GM18498 (cell line): ENCODE measurements around the gene KCNMB1.
A peak's percentile ranks its signal among the peaks of the same experiment; 100 is the strongest.

ENCODE experiments used
- ATAC-seq: cut with Tn5 transposase; IDR thresholded peaks from one replicate; pipeline ENCODE4 v1.9.1; 2021; ENCODE audit warnings: mild to moderate bottlenecking, moderate library complexity; ENCODE audit not compliant: unreplicated experiment

KCNMB1 gene

DNA sequence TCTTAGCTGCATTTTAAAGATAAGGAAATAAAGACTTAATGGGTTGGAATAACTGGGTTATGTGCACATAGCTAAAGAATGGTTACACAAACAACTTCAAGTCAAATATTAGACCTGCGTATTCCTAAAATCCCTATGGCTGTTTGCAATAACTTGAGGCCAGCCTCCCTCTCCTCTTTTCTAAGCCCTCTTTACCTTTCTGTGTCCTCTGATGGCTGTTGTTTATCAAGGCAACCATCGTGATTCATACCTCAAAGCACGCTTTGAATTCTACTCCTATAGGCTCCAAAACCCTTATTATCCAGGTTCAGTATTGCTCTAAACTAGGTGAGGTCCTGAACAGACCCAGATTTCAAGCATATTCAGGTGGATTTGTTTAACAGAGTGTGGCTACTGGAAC, 46.0 kb downstream of the KCNMB1 start:
- ATAC-seq, result no peak

GRCh38 chr5:170342153-170342725, 46.9 kb downstream of the KCNMB1 start:
- no peak for ATAC-seq

DNA sequence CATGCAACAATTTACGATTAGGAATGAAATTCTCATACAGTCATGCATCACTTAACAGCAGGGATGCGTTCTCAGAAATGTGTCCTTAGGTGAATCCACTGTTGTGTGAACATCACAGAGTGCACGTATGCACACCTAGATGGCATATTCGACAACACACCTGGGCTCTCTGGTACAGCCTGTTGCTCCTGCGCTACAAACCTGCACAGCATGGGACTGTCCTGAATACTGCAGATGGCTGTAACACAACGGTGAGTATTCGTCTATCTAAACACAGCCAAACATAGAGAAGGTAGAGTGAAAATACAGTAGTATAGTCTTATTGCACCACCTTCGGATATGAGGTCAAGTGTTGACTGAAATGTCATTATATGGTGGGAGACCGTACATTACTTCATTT, 47.6 kb downstream of the KCNMB1 start:
- no peak for ATAC-seq

DNA sequence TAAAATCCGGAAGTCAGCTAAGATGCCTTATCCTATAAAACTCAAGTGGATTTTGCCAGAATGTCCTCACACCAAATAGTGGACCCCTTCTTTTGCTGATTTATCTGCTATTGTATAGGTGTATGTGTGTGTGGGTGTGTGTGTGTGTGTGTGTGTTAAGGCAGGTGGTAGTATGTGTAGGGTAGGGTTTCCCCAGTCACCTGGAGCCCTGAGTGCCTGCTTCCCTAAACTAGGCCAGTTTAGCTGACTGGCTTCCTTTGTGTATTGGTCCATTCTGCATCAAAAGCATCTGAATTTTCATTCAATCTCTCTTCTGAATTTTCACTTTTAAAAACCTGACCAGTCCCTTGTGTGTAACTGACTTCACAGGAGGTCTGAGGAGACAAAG, 49.4 kb downstream of the KCNMB1 start:
- ATAC-seq, result no peak

DNA sequence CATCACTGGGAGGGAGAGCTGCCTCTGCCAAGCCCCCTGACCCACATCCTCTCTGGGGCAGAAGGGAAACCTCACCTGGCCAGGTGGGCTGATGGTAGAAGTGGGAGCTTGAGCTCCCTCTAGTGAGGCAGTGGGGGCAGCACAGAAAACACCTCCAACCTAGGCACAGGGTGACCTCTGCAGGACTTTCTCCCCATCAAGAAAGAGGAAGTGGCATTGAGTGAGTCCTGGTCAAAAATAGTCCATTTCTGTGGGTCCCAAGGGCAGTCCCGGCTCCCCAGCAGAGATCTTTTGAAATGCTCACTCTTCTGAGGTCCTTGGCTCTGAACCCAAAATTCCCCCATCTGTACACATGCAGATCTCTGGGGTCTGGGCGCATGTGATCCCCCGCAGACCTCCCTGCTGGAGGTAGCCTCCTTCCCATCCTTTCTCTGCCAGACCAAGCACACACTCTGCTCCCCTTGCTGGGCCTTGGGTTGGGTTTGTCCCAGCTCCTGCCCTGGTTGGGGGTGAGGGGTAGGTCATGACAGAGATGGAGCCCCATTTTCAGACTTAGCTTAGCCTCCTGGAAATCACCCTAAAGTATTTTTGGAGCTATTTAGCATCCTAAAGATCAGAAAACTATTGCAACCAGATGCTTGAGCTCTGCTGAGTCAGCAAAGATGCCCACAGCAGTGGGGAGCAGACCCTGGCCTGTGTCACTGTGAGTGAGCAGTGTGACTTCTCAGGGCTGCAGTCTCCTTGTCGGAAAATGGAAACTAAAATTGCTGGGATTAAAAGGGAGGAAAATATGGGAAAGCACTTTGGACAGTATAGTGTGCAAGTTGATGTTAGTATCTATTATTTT, 50.0 kb downstream of the KCNMB1 start:
- peak; percentile 83 for ATAC-seq

- ATAC-seq, result no peak
These were observed 50.9 kb downstream of the KCNMB1 start for GRCh38 chr5:170338291-170338690.

- no peak for ATAC-seq
These were observed 52.0 kb downstream of the KCNMB1 start for GRCh38 chr5:170337045-170337733.

- no peak for ATAC-seq
These were observed 53.1 kb downstream of the KCNMB1 start for GRCh38 chr5:170336065-170336464.

DNA sequence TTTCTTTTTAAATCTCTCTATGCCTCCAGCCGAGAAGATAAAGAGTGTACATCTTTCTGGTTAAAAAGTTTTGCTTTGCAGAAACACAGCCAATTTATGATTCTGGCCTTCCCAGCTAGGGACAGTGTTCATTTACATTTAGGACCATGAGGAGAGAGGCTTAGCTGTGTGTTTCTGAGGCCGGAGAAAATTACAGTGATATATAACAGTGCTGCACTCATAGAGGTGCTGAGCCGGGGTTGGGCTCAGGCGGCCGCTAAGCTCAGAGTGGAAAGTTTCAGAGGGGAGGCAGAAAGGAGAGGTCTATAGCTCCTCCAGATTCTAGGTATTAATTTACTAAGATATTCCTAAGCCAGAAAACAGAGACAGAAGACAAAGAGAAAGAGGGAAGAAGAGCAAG, 54.5 kb downstream of the KCNMB1 start:
- ATAC-seq, result no peak

DNA sequence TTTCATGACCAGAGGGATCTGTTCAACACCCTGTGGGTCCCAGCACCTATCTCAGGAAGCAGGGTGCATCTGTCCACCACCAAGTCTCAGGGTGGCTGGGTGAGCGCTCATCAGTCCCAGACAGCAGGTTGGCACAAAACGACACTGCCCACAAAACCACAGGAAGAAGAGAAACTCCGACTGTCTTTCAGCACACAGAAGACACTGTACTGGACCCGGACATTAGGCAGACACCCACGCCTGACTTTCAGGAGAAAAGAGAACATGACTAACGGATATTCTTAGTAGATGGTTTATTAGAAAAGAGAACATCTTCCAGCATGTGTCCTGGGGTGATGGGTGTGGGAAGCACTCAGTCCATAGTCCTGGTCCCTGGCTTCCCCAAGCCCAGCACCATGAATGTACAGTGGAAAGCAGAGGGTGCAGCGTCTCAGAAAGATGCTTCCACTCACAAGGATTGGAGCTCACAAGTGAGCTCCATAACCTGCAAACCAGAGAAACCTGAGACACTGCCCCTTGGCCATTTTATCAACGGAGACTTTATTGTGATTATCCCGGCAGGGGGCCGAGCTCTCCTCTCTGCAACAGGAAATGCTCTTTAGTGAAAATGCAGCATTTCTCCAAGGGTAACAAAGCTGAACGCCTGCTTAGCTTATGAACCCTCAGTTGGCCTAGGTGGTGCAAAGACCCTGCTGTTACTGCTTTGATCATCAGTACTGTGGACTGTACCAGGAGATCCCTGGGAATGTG, 55.8 kb downstream of the KCNMB1 start:
- peak; percentile 61 for ATAC-seq

DNA sequence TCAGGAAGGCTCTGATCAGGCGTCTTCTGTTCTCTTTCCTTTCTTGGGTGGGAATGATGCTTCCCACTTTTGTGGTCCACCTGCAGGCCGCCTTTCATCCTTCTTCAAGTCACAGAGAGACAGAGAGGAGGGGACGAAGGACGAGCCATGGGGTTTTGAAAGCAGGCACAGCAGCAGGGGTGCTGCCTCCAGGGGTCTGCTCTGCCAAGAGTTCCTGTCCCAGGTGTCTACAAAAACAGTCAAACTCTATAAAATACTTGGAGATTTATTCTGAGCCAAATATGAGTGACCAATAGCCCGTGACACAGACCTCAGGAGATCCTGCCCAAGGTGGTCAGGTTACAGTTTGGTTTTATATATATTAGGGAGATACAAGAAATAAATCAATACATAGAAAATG, 57.1 kb downstream of the KCNMB1 start:
- ATAC-seq, result no peak

GRCh38 chr5:170330568-170331054, 58.6 kb downstream of the KCNMB1 start:
- no peak for ATAC-seq

GRCh38 chr5:170329524-170329923, 59.6 kb downstream of the KCNMB1 start:
- no peak for ATAC-seq

DNA sequence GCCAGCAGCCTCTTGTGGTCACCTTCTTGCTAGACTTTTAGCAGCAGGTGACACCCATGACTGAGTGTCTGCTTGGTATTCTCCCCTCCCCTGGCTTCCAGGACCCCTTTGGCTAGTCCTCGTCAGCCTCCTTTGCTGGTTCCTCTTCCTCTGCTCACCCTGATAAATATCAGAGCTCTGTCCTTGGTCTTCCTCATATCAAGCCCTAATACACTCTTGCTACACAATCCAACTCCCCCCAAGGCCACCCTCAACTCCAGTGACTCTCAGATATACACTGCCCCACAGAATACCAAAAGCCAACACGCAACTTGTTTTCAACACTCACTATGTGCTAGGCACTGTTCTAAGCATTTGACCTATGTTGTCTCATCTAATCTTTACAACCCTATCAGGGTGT, 61.3 kb downstream of the KCNMB1 start:
- ATAC-seq, result no peak

- no peak for ATAC-seq
These were observed 62.0 kb downstream of the KCNMB1 start for GRCh38 chr5:170327168-170327567.
